Measurements from ENCODE around the gene CDK5RAP1. TPM values are rescaled to one million over a fixed set of nuclear protein-coding genes. Genes with fewer than 3 reads are reported as not detected.

CDK5RAP1 gene
- total RNA-seq, 1 donor from 2014 or later = 15.0 TPM

DNA sequence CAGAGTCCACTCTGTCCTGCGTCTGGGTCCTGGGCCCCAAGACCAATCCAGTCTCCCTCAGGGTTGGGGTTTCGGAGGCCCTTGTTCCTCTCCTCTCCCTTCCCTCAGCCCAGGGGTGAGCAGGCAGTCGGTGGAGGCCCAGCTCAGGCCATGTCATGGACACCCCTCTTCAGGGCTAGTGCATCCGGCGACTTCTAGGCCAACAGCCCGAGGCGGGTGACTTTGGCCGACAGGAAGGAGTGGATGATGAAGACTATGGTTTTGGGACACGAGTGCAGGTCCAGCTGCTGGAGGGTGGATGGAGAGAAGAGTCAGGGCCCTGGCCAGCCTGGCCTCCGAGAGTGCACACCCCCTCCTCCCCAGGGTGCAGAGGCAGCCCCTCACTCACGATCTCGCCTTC is 7.0 kb upstream of the CDK5RAP1 start:
- no peaks in the 10 kb centered on the region for H3K27me3 ChIP-seq
- no peaks in the 10 kb centered on the region for H3K9me3 ChIP-seq
- TF ChIP-seq POLR2A (IDR thresholded peaks at IDR 0.05) = no peak
- TF ChIP-seq POLR2AphosphoS5 (IDR thresholded peaks at IDR 0.05; ENCODE audit: insufficient read depth in 1 of 2, low read depth in 1 of 2) = no peak
- no peaks in the 10 kb centered on the region for H3K4me1 ChIP-seq
- intact Hi-C loops (cut with DNase I) = no loop called here
- no peak overlapping the region for H3K4me3 ChIP-seq
- H3K36me3 ChIP-seq = peaks cover 0 to 18% of the 10 kb centered on the region in 2 donors
- no peak overlapping the region for H3K27ac ChIP-seq
- no peak for DNase-seq (ENCODE audit: extremely low spot score in 2 of 2)

DNA sequence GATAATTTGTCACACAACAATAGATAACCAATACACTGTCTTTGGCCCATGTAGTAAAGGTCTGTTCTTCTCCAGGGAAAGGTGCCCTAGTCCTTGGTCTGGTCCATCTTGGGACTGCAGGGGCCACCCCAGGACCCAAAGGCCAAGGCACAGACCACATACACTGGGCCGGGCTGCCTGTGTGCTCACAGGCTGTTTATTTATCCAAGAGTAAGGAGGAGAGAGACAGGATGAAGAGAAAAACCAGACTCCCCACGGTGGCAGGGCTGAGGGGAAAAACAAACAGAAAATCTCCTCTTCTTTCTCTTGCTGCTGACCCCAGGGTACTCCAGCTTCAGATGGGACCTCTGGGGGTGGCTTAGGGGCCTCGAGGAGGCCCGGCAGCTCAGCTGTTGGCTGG is 6.5 kb upstream of the CDK5RAP1 start:
- Histone ChIP-seq H3K4me3 (no peak overlapping the region), H3K27ac (no peak overlapping the region), H3K9me3 (no peaks in the 10 kb centered on the region), H3K4me1 (peaks cover under 1% of the 10 kb centered on the region), H3K36me3 (peaks cover 0 to 18% of the 10 kb centered on the region in 2 donors), H3K27me3 (no peaks in the 10 kb centered on the region)
- TF ChIP-seq, protein P1, sequence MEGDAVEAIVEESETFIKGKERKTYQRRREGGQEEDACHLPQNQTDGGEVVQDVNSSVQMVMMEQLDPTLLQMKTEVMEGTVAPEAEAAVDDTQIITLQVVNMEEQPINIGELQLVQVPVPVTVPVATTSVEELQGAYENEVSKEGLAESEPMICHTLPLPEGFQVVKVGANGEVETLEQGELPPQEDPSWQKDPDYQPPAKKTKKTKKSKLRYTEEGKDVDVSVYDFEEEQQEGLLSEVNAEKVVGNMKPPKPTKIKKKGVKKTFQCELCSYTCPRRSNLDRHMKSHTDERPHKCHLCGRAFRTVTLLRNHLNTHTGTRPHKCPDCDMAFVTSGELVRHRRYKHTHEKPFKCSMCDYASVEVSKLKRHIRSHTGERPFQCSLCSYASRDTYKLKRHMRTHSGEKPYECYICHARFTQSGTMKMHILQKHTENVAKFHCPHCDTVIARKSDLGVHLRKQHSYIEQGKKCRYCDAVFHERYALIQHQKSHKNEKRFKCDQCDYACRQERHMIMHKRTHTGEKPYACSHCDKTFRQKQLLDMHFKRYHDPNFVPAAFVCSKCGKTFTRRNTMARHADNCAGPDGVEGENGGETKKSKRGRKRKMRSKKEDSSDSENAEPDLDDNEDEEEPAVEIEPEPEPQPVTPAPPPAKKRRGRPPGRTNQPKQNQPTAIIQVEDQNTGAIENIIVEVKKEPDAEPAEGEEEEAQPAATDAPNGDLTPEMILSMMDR (IDR thresholded peaks at IDR 0.05) = no peak
- TF ChIP-seq POLR2A (IDR thresholded peaks at IDR 0.05) (no peak), POLR2AphosphoS5 (IDR thresholded peaks at IDR 0.05; ENCODE audit: insufficient read depth in 1 of 2, low read depth in 1 of 2) (no peak)
- no peak for DNase-seq (ENCODE audit: extremely low spot score in 2 of 2)
- intact Hi-C loops (cut with DNase I) = no loop called here

DNA sequence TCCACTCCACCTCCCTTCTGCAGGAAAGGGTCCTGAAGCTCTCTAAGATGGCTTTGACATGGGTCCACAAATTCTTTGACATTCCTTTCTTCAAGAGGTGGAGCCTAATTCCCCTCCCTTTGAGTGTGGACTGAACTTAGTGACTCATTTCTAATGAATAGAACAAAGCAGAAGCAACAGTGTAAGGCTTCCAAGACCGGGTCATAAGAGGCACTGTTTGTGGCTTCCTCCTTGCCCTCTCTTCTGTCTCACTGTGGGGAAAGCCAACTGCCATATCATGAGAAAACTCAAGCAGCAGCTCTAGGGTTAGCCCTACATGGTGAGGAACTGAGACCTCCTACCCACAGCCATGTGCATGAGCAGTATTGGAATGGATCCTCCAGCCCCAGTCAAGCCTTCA is 5.9 kb upstream of the CDK5RAP1 start:
- intact Hi-C loops (cut with DNase I) = no loop called here
- TF ChIP-seq, protein P1 (IDR thresholded peaks at IDR 0.05) = no peak
- TF ChIP-seq POLR2A (IDR thresholded peaks at IDR 0.05) (no peak), POLR2AphosphoS5 (IDR thresholded peaks at IDR 0.05; ENCODE audit: insufficient read depth in 1 of 2, low read depth in 1 of 2) (no peak)

DNA sequence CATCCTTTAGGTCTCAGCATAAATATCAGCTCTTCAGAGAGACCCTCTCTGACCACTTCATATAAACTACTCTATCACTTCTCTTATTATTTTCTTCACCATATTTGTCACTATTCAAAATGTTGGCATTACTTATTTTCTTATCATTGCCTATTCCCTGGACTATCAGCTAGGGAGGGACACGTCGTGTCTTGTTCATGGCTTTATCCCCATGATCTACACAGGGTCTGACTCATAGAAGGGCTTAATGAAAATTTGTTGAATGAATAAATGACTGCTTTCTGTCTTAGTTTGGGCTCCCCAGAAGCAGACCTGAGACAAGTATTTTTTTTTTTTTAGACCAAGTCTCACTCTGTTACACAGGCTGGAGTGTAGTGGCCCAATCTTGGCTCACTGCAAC is 3.0 kb upstream of the CDK5RAP1 start:
- no peaks in the 10 kb centered on the region for H3K27me3 ChIP-seq
- peaks cover 30% of the 10 kb centered on the region for H3K4me1 ChIP-seq
- intact Hi-C loops (cut with DNase I) = no loop called here
- no peaks in the 10 kb centered on the region for H3K9me3 ChIP-seq
- H3K36me3 ChIP-seq = peaks cover 0 to 18% of the 10 kb centered on the region in 2 donors
- TF ChIP-seq POLR2AphosphoS5 (IDR thresholded peaks at IDR 0.05; ENCODE audit: insufficient read depth in 1 of 2, low read depth in 1 of 2) (no peak), POLR2A (IDR thresholded peaks at IDR 0.05) (no peak)
- TF ChIP-seq, protein P1 (IDR thresholded peaks at IDR 0.05) = no peak
- H3K4me3 ChIP-seq = no peak overlapping the region
- no peak overlapping the region for H3K27ac ChIP-seq
- no peak for DNase-seq (ENCODE audit: extremely low spot score in 2 of 2)

More for the DNA sequence above, 5.9 kb upstream of the CDK5RAP1 start:
- H3K36me3 ChIP-seq = peaks cover 0 to 18% of the 10 kb centered on the region in 2 donors
- no peak overlapping the region for H3K4me3 ChIP-seq
- H3K4me1 ChIP-seq = peaks cover 6% of the 10 kb centered on the region
- no peak for DNase-seq (ENCODE audit: extremely low spot score in 2 of 2)
- H3K27ac ChIP-seq = no peak overlapping the region
- H3K27me3 ChIP-seq = no peaks in the 10 kb centered on the region
- no peaks in the 10 kb centered on the region for H3K9me3 ChIP-seq

DNA sequence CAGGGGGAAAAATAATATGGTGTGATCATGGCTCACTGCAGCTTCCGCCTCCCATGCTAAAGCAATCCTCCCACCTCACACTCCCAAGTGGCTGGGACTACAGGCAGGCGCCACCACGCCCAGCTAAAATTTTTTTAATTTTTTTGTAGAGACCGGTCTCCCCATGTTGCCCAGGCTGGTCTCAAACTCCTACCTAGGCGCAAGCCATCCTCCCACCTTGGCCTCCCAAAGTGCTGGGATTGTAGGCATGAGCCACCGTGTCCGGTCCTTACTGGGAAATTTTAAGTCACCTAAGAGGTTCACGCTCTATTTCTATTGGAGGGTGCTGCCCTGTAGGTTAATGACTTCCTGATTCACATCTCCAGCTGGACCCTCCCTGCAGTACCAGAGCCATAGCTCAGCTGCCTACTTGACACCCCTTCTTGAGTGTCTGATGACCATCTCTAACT is 626 bp upstream of the CDK5RAP1 start:
- DNase-seq (ENCODE audit: extremely low spot score in 2 of 2) = no peak
- Histone ChIP-seq H3K4me3 (peak overlapping the region; percentile 87 to 98), H3K4me1 (peaks cover 40% of the 10 kb centered on the region), H3K27ac (peak overlapping the region; percentile 76), H3K9me3 (no peaks in the 10 kb centered on the region), H3K27me3 (no peaks in the 10 kb centered on the region), H3K36me3 (peaks cover 0 to 2% of the 10 kb centered on the region in 2 donors)
- no peak for TF ChIP-seq POLR2AphosphoS5 (IDR thresholded peaks at IDR 0.05; ENCODE audit: insufficient read depth in 1 of 2, low read depth in 1 of 2)
- TF ChIP-seq POLR2A (IDR thresholded peaks at IDR 0.05) = no peak
- TF ChIP-seq, protein P1 (IDR thresholded peaks at IDR 0.05) = no peak
- intact Hi-C loops (cut with DNase I) = no loop called here
